ENCODE measurements around the gene RAG2. TPM values are rescaled to one million over a fixed set of nuclear protein-coding genes. Genes with fewer than 3 reads are reported as not detected.

The RAG2 gene
- total and polyA plus RNA-seq, 8 donors, result 0.37 to 17.9 TPM; not detected in 6

- H3K27ac ChIP-seq, result no peak overlapping the region
- H3K9me3 ChIP-seq, result no peaks in the 10 kb centered on the region
- intact Hi-C loops (cut with DNase I; ENCODE audit: low total_unique reads), result no loop called here
- TF ChIP-seq POLR2A (IDR thresholded peaks at IDR 0.05) (no peak), EP300 (IDR thresholded peaks at IDR 0.05) (no peak), CTCF (IDR thresholded peaks at IDR 0.05) (no peak), POLR2AphosphoS5 (IDR thresholded peaks at IDR 0.05) (no peak)
- no peak for DNase-seq
- peaks cover 0 to 19% (median 9%) of the 10 kb centered on the region in 4 donors for H3K4me1 ChIP-seq
- WGBS, 5 donors, result 59 to 82% (median 76%) methylated on average over 3 of the region's 3 CpGs
- no peaks in the 10 kb centered on the region for H3K36me3 ChIP-seq
- H3K4me3 ChIP-seq, result no peak overlapping the region
- H3K27me3 ChIP-seq, result no peaks in the 10 kb centered on the region
Observed at GRCh38 chr11:36618363-36619047, 20.5 kb upstream of the RAG2 start.

- Histone ChIP-seq H3K27me3 (no peaks in the 10 kb centered on the region), H3K27ac (no peak overlapping the region), H3K4me1 (peaks cover 0 to 19% (median 9%) of the 10 kb centered on the region in 4 donors), H3K9me3 (no peaks in the 10 kb centered on the region), H3K4me3 (no peak overlapping the region), H3K36me3 (no peaks in the 10 kb centered on the region)
- intact Hi-C loops (cut with DNase I; ENCODE audit: low total_unique reads), result no loop called here
- DNase-seq, result no peak
- TF ChIP-seq EP300 (IDR thresholded peaks at IDR 0.05) (no peak), POLR2AphosphoS5 (IDR thresholded peaks at IDR 0.05) (no peak), POLR2A (IDR thresholded peaks at IDR 0.05) (no peak)
- 80 to 87% (median 84%) methylated on average over 6 of the region's 6 CpGs for WGBS, 5 donors
Observed at GRCh38 chr11:36617543-36618362, 19.7 kb upstream of the RAG2 start.

GRCh38 chr11:36615826-36616225 is 17.8 kb upstream of the RAG2 start:
- TF ChIP-seq POLR2AphosphoS5 (IDR thresholded peaks at IDR 0.05) (no peak), EP300 (IDR thresholded peaks at IDR 0.05) (no peak), CTCF (IDR thresholded peaks at IDR 0.05) (no peak), POLR2A (IDR thresholded peaks at IDR 0.05) (no peak)
- intact Hi-C loops (cut with DNase I; ENCODE audit: low total_unique reads), result no loop called here
- no peak for DNase-seq
- no peaks in the 10 kb centered on the region for H3K27me3 ChIP-seq
- H3K4me3 ChIP-seq, result no peak overlapping the region
- 77 to 86% (median 82%) methylated on average over 3 of the region's 3 CpGs for WGBS, 5 donors
- H3K27ac ChIP-seq, result no peak overlapping the region
- no peaks in the 10 kb centered on the region for H3K9me3 ChIP-seq
- H3K4me1 ChIP-seq, result peaks cover 0 to 19% (median 9%) of the 10 kb centered on the region in 4 donors
- peaks cover 0 to 4% (median 3%) of the 10 kb centered on the region in 4 donors for H3K36me3 ChIP-seq

GRCh38 chr11:36609383-36609782 is 11.3 kb upstream of the RAG2 start:
- no peaks in the 10 kb centered on the region for H3K4me1 ChIP-seq
- intact Hi-C loops (cut with DNase I; ENCODE audit: low total_unique reads), result no loop called here
- DNase-seq, result no peak
- H3K9me3 ChIP-seq, result no peaks in the 10 kb centered on the region
- TF ChIP-seq EP300 (IDR thresholded peaks at IDR 0.05) (no peak), POLR2AphosphoS5 (IDR thresholded peaks at IDR 0.05) (no peak), CTCF (IDR thresholded peaks at IDR 0.05) (no peak), POLR2A (IDR thresholded peaks at IDR 0.05) (no peak)
- peaks cover 0 to 12% (median 8%) of the 10 kb centered on the region in 4 donors for H3K36me3 ChIP-seq
- H3K4me3 ChIP-seq, result no peak overlapping the region
- no peak overlapping the region for H3K27ac ChIP-seq
- H3K27me3 ChIP-seq, result no peaks in the 10 kb centered on the region
- 47 to 76% (median 62%) methylated on average over 2 of the region's 2 CpGs for WGBS, 5 donors

All from stomach (tissue), 9 donors.